Stimulated activated CD4-positive, alpha-beta T cell treated with anti-CD3 and anti-CD28 coated beads, Interleukin-12 subunit alpha, Interleukin-12 subunit beta, amount 100 ng/mL, for 4 hours (primary cell): Measurements from ENCODE around the gene OR51M1.
"Not testable (repeated sequence)": the region's sequence is repeated elsewhere in the genome, so short reads cannot be mapped to it uniquely, and the experiment has no call there.

Source experiments
- DNase-seq: peaks from one replicate; pipeline ENCODE4 v3.0.0-alpha.2; 2020

OR51M1 gene

GRCh38 chr11:5383576-5383975 lies at the start of gene OR51M1:
Gene OR51M1 (plus strand): TSS chr11:5383812. CDS start chr11:5389399, 5,587 bp downstream.
- DNase-seq: no peak

- DNase-seq: no peak
Measured at GRCh38 chr11:5335170-5335569, 48.4 kb upstream of the OR51M1 start.

- no peak for DNase-seq
Measured at GRCh38 chr11:5336331-5336730, 47.3 kb upstream of the OR51M1 start.

GRCh38 chr11:5337253-5337652 lies 46.4 kb upstream of the OR51M1 start:
- not testable (repeated sequence) for DNase-seq

GRCh38 chr11:5339771-5340322 lies 43.8 kb upstream of the OR51M1 start:
- no peak for DNase-seq

GRCh38 chr11:5343474-5344335 lies 39.9 kb upstream of the OR51M1 start, which contains the start of gene OR51B5:
Gene OR51B5 (minus strand): TSS chr11:5343524. CDS start chr11:5343524, 0 bp downstream.
- no peak for DNase-seq

GRCh38 chr11:5345831-5346230 lies 37.8 kb upstream of the OR51M1 start:
- DNase-seq: no peak

- no peak for DNase-seq
Measured at GRCh38 chr11:5348551-5349194, 34.9 kb upstream of the OR51M1 start.

- DNase-seq: no peak
Measured at GRCh38 chr11:5349550-5349949, 34.1 kb upstream of the OR51M1 start.

GRCh38 chr11:5351208-5351607 lies 32.4 kb upstream of the OR51M1 start, which contains the start of gene OR51B6:
Gene OR51B6 (plus strand): TSS chr11:5351508. CDS start chr11:5351508, 0 bp downstream.
- no peak for DNase-seq

GRCh38 chr11:5356031-5356430 lies 27.6 kb upstream of the OR51M1 start:
- DNase-seq: not testable (repeated sequence)

- no peak for DNase-seq
Measured at GRCh38 chr11:5362017-5362625, 21.5 kb upstream of the OR51M1 start.

GRCh38 chr11:5363679-5364078 lies 19.9 kb upstream of the OR51M1 start:
- no peak for DNase-seq

GRCh38 chr11:5364214-5364613 lies 19.4 kb upstream of the OR51M1 start:
- DNase-seq: no peak

GRCh38 chr11:5366365-5366764 lies 17.2 kb upstream of the OR51M1 start:
- not testable (repeated sequence) for DNase-seq

- DNase-seq: no peak
Measured at GRCh38 chr11:5366856-5367255, 16.8 kb upstream of the OR51M1 start.

GRCh38 chr11:5367448-5368074 lies 16.1 kb upstream of the OR51M1 start:
- DNase-seq: no peak

GRCh38 chr11:5368502-5369043 lies 15.0 kb upstream of the OR51M1 start:
- DNase-seq: no peak

GRCh38 chr11:5369789-5370188 lies 13.8 kb upstream of the OR51M1 start:
- no peak for DNase-seq

- DNase-seq: peak; percentile 3
Measured at GRCh38 chr11:5380740-5381342, 2.8 kb upstream of the OR51M1 start.

GRCh38 chr11:5384335-5384734 lies 723 bp downstream of the OR51M1 start:
- DNase-seq: no peak

- DNase-seq: no peak
Measured at GRCh38 chr11:5390210-5390609, 6.6 kb downstream of the OR51M1 start.
